ENCODE measurements around the gene ZMIZ2. TPM values are rescaled to one million over a fixed set of nuclear protein-coding genes. Genes with fewer than 3 reads are reported as not detected.
"Not testable (repeated sequence)": the region's sequence is repeated elsewhere in the genome, so short reads cannot be mapped to it uniquely, and the experiment has no call there.

Gene ZMIZ2
- total RNA-seq, 1 experiment from 2014 or later = 5.3 TPM

- DNase-seq (ENCODE audit: low read depth, low spot score) = no peak
- in situ Hi-C loops (cut with HindIII; ENCODE audit: low pct_unique_long_range_greater_than_20kb, low sequenced_read_pairs) = no loop called here
These were observed 32.4 kb upstream of the ZMIZ2 start for GRCh38 chr7:44716205-44716604.

- DNase-seq (ENCODE audit: low read depth, low spot score) = no peak
- in situ Hi-C loops (cut with HindIII; ENCODE audit: low pct_unique_long_range_greater_than_20kb, low sequenced_read_pairs) = no loop called here
These were observed 28.3 kb upstream of the ZMIZ2 start for GRCh38 chr7:44720301-44720700.

- in situ Hi-C loops (cut with HindIII; ENCODE audit: low pct_unique_long_range_greater_than_20kb, low sequenced_read_pairs) = no loop called here
These were observed 24.4 kb upstream of the ZMIZ2 start for GRCh38 chr7:44724276-44724675.

GRCh38 chr7:44726250-44726649 is 22.4 kb upstream of the ZMIZ2 start:
- in situ Hi-C loops (cut with HindIII; ENCODE audit: low pct_unique_long_range_greater_than_20kb, low sequenced_read_pairs) = not testable (repeated sequence)
- DNase-seq (ENCODE audit: low read depth, low spot score) = peak; percentile 66

More at GRCh38 chr7:44724276-44724675, 24.4 kb upstream of the ZMIZ2 start:
- no peak for DNase-seq (ENCODE audit: low read depth, low spot score)

GRCh38 chr7:44727158-44727936 is 21.3 kb upstream of the ZMIZ2 start:
- no peak for DNase-seq (ENCODE audit: low read depth, low spot score)
- in situ Hi-C loops (cut with HindIII; ENCODE audit: low pct_unique_long_range_greater_than_20kb, low sequenced_read_pairs) = no loop called here

GRCh38 chr7:44727937-44728262 is 20.7 kb upstream of the ZMIZ2 start:
- in situ Hi-C loops (cut with HindIII; ENCODE audit: low pct_unique_long_range_greater_than_20kb, low sequenced_read_pairs) = no loop called here
- DNase-seq (ENCODE audit: low read depth, low spot score) = no peak

GRCh38 chr7:44729949-44730590 is 18.6 kb upstream of the ZMIZ2 start:
- in situ Hi-C loops (cut with HindIII; ENCODE audit: low pct_unique_long_range_greater_than_20kb, low sequenced_read_pairs) = no loop called here
- DNase-seq (ENCODE audit: low read depth, low spot score) = no peak

GRCh38 chr7:44732971-44733370 is 15.7 kb upstream of the ZMIZ2 start:
- in situ Hi-C loops (cut with HindIII; ENCODE audit: low pct_unique_long_range_greater_than_20kb, low sequenced_read_pairs); DNase-seq (ENCODE audit: low read depth, low spot score): not testable (repeated sequence)

- in situ Hi-C loops (cut with HindIII; ENCODE audit: low pct_unique_long_range_greater_than_20kb, low sequenced_read_pairs) = no loop called here
- no peak for DNase-seq (ENCODE audit: low read depth, low spot score)
These were observed 14.8 kb upstream of the ZMIZ2 start for GRCh38 chr7:44733708-44734481.

GRCh38 chr7:44735403-44736165 is 13.1 kb upstream of the ZMIZ2 start:
- DNase-seq (ENCODE audit: low read depth, low spot score) = peak; percentile 65
- in situ Hi-C loops (cut with HindIII; ENCODE audit: low pct_unique_long_range_greater_than_20kb, low sequenced_read_pairs) = no loop called here

- in situ Hi-C loops (cut with HindIII; ENCODE audit: low pct_unique_long_range_greater_than_20kb, low sequenced_read_pairs) = no loop called here
- DNase-seq (ENCODE audit: low read depth, low spot score) = no peak
These were observed 11.8 kb upstream of the ZMIZ2 start for GRCh38 chr7:44736896-44737295.

- in situ Hi-C loops (cut with HindIII; ENCODE audit: low pct_unique_long_range_greater_than_20kb, low sequenced_read_pairs) = no loop called here
- DNase-seq (ENCODE audit: low read depth, low spot score) = no peak
These were observed 10.5 kb upstream of the ZMIZ2 start for GRCh38 chr7:44738051-44738723.

- no peak for DNase-seq (ENCODE audit: low read depth, low spot score)
- in situ Hi-C loops (cut with HindIII; ENCODE audit: low pct_unique_long_range_greater_than_20kb, low sequenced_read_pairs) = no loop called here
These were observed 9.6 kb upstream of the ZMIZ2 start for GRCh38 chr7:44738876-44739665.

GRCh38 chr7:44740055-44740454 is 8.6 kb upstream of the ZMIZ2 start:
- in situ Hi-C loops (cut with HindIII; ENCODE audit: low pct_unique_long_range_greater_than_20kb, low sequenced_read_pairs) = no loop called here
- DNase-seq (ENCODE audit: low read depth, low spot score) = peak; percentile 28

- peak; percentile 92 for DNase-seq (ENCODE audit: low read depth, low spot score)
- in situ Hi-C loops (cut with HindIII; ENCODE audit: low pct_unique_long_range_greater_than_20kb, low sequenced_read_pairs) = no loop called here
These were observed 4.9 kb upstream of the ZMIZ2 start for GRCh38 chr7:44743750-44744149.

GRCh38 chr7:44748948-44749731 is 493 bp downstream of the ZMIZ2 start:
- in situ Hi-C loops (cut with HindIII; ENCODE audit: low pct_unique_long_range_greater_than_20kb, low sequenced_read_pairs) = no loop called here

More at GRCh38 chr7:44748948-44749731, 493 bp downstream of the ZMIZ2 start:
- no peak for DNase-seq (ENCODE audit: low read depth, low spot score)

Data from SK-MEL-5 (cell line).